Liver (tissue), 9 donors: Measurements from ENCODE around the gene OPRL1. TPM values are rescaled to one million over a fixed set of nuclear protein-coding genes. Genes with fewer than 3 reads are reported as not detected.

ENCODE experiments used
- DNase-seq: peaks from one replicate; pipeline ENCODE4 v3.0.0-alpha.2; 2017; ENCODE audit warnings: low spot score
- H3K27ac ChIP-seq, 2 donors: one replicate each; pipeline ENCODE4 v1.7.0; 2013; ENCODE audit warnings: inconsistent platforms in 2 of 2, low read length in 2 of 2, control low read depth in 1 of 2, low read depth in 1 of 2, mild to moderate bottlenecking in 1 of 2
- H3K27me3 ChIP-seq, 4 donors: one replicate each; pipeline versions ENCODE4 v1.6.1 to v1.7.0; 2013; ENCODE audit warnings: low read length in 3 of 4, inconsistent platforms in 1 of 4, mild to moderate bottlenecking in 1 of 4, moderate library complexity in 1 of 4; ENCODE audit not compliant: control insufficient read depth in 4 of 4, insufficient read depth in 4 of 4
- H3K36me3 ChIP-seq, 4 donors: one replicate each; pipeline versions ENCODE4 v1.6.1 to v1.7.0; 2013; ENCODE audit warnings: low read length in 3 of 4, mild to moderate bottlenecking in 3 of 4, low read depth in 1 of 4, moderate library complexity in 1 of 4; ENCODE audit not compliant: control insufficient read depth in 4 of 4, insufficient read depth in 3 of 4
- H3K4me1 ChIP-seq, 4 donors: one replicate each; pipeline versions ENCODE4 v1.6.1 to v1.7.0; 2013; ENCODE audit warnings: low read length in 3 of 4, mild to moderate bottlenecking in 3 of 4, moderate library complexity in 1 of 4; ENCODE audit not compliant: control insufficient read depth in 4 of 4, insufficient read depth in 4 of 4
- H3K4me3 ChIP-seq, 3 donors: one replicate each; pipeline versions ENCODE4 v1.6.1 to v1.7.0; 2013; ENCODE audit warnings: low read length in 3 of 3, control low read depth in 1 of 3, low read depth in 1 of 3, mild to moderate bottlenecking in 1 of 3
- H3K9ac ChIP-seq, 2 donors: one replicate each; pipeline ENCODE4 v1.7.0; 2013; ENCODE audit warnings: low read length in 2 of 2, mild to moderate bottlenecking in 2 of 2, moderate library complexity in 2 of 2, control low read depth in 1 of 2, low read depth in 1 of 2
- H3K9me3 ChIP-seq, 4 donors: one replicate each; pipeline versions ENCODE4 v1.6.1 to v1.7.0; 2013; ENCODE audit warnings: low read length in 3 of 4; ENCODE audit not compliant: control insufficient read depth in 4 of 4
- CTCF ChIP-seq: fragments of 150-350 bp; IDR thresholded peaks from 2 replicates; pipeline ENCODE4 v1.5.1; 2017; ENCODE audit warnings: improper control_type of control experiment, low read depth, low read length; ENCODE audit not compliant: missing input control
- EGR1 ChIP-seq, 2 donors: IDR thresholded peaks; 2 replicates each; pipeline ENCODE4 v1.6.1; 2016 to 2018; ENCODE audit warnings: antibody characterized with exemption in 2 of 2, low read depth in 2 of 2
- FOXA1 ChIP-seq: IDR thresholded peaks from 2 replicates; pipeline ENCODE4 v1.6.1; 2016; ENCODE audit warnings: antibody characterized with exemption
- FOXA2 ChIP-seq: IDR thresholded peaks from 2 replicates; pipeline ENCODE4 v1.6.1; 2016; ENCODE audit warnings: antibody characterized with exemption
- GABPA ChIP-seq, 2 donors: IDR thresholded peaks in 1 of 2; conservative IDR thresholded peaks in 1 of 2; 2 replicates each; pipeline ENCODE4 v1.6.1; 2016; ENCODE audit warnings: antibody characterized with exemption in 2 of 2, mild to moderate bottlenecking in 1 of 2, moderate library complexity in 1 of 2
- HNF4A ChIP-seq, 2 donors: conservative IDR thresholded peaks; 2 replicates each; pipeline ENCODE4 v1.6.1; 2016; ENCODE audit warnings: antibody characterized with exemption in 2 of 2, mild to moderate bottlenecking in 2 of 2
- HNF4G ChIP-seq: IDR thresholded peaks from 2 replicates; pipeline ENCODE4 v1.6.1; 2016; ENCODE audit warnings: antibody characterized with exemption
- JUND ChIP-seq, 2 donors: IDR thresholded peaks; 2 replicates each; pipeline ENCODE4 v1.6.1; 2016; ENCODE audit warnings: antibody characterized with exemption in 2 of 2
- NR2F2 ChIP-seq: IDR thresholded peaks from 2 replicates; pipeline ENCODE4 v1.6.1; 2016; ENCODE audit warnings: antibody characterized with exemption
- RAD21 ChIP-seq, 2 donors: IDR thresholded peaks; 2 replicates each; pipeline ENCODE4 v1.6.1; 2016; ENCODE audit warnings: antibody characterized with exemption in 2 of 2, mild to moderate bottlenecking in 2 of 2
- REST ChIP-seq: IDR thresholded peaks from 2 replicates; pipeline ENCODE4 v1.6.1; 2016; ENCODE audit warnings: antibody characterized with exemption, mild to moderate bottlenecking
- RXRA ChIP-seq, 2 donors: IDR thresholded peaks; 2 replicates each; pipeline ENCODE4 v1.6.1; 2017 to 2018; ENCODE audit warnings: antibody characterized with exemption in 2 of 2, mild to moderate bottlenecking in 1 of 2
- SP1 ChIP-seq: IDR thresholded peaks from 2 replicates; pipeline ENCODE4 v1.6.1; 2018; ENCODE audit warnings: antibody characterized with exemption, mild to moderate bottlenecking
- TAF1 ChIP-seq: conservative IDR thresholded peaks from 2 replicates; pipeline ENCODE4 v1.6.1; 2016; ENCODE audit warnings: antibody characterized with exemption, mild to moderate bottlenecking
- YY1 ChIP-seq: IDR thresholded peaks from 2 replicates; pipeline ENCODE4 v1.6.1; 2016; ENCODE audit warnings: antibody characterized with exemption, mild to moderate bottlenecking
- WGBS: extraction: QIAGEN DNeasy Blood & Tissue Kit; methylation state at CpG from one replicate; pipeline ENCODE4 v1.1.7; 2013; 5-methylcytosine and 5-hydroxymethylcytosine counted together
- polyA plus RNA-seq, 2 donors: library from polyadenylated mRNA; stranded (reverse) in 1 of 2; unstranded in 1 of 2; fragments of 200-250 nt in 1 of 2; fragments of >200 nt in 1 of 2; fragmentation: Nextera tagmentation in 1 of 2; extraction: Ambion mirVana in 1 of 2; gene quantifications; one replicate each; pipeline versions ENCODE4 v1.2.1 to v1.2.3, GENCODE V29; 2013 to 2015
- total RNA-seq, 2 donors: library from RNA; depleted of rRNA; stranded (reverse); fragments of >200 nt; gene quantifications; one replicate each; pipeline ENCODE4 v1.2.3, GENCODE V29; 2014
- TF ChIP-seq, protein P1 (sequence below): IDR thresholded peaks from 2 replicates; pipeline ENCODE4 v1.6.1; 2016; ENCODE audit warnings: antibody characterized with exemption
- TF ChIP-seq, protein P2 (sequence below): IDR thresholded peaks from 2 replicates; pipeline ENCODE4 v1.6.1; 2016; ENCODE audit warnings: antibody characterized with exemption
- TF ChIP-seq, protein P3 (sequence below): IDR thresholded peaks from 2 replicates; pipeline ENCODE4 v1.6.1; 2016; ENCODE audit warnings: antibody characterized with exemption
- donor health status: healthy.
- donor health status: healthy.
- donor health status: healthy.
- donor health status: healthy.
- donor health status: healthy.

The OPRL1 gene
- total and polyA plus RNA-seq, 4 donors, result 0.04 to 0.79 (median 0.35) TPM

DNA sequence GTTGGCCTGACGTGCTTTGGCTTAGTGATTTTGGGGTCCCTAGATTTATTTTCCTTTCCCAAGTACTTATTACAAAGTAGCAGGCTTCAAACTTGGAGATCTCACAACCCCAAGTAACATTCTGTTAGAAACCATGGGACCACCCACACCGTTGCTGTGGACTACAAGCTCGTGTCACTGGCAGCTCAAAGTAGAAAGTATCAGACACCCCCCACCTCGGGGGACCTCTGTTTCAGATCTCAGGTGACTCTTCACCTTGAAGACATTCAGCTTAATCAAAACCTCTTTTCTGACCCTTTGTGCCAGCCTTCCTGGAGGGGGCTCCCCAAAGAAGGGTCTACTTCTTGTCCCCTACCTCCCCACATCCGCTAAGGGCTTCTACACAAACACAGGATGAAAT is 68.7 kb downstream of the OPRL1 start:
- no peak overlapping the region for H3K4me3 ChIP-seq
- H3K27me3 ChIP-seq, result no peaks in the 10 kb centered on the region
- no peaks in the 10 kb centered on the region for H3K4me1 ChIP-seq
- no peak for DNase-seq
- no peak for TF ChIP-seq HNF4G
- TF ChIP-seq NR2F2, result no peak
- TF ChIP-seq JUND (IDR thresholded peaks at IDR 0.05), result no peak
- TF ChIP-seq REST, result no peak
- TF ChIP-seq EGR1 (IDR thresholded peaks at IDR 0.05; ENCODE audit: low read depth in 2 of 2), result no peak
- TF ChIP-seq FOXA1, result no peak
- TF ChIP-seq RXRA (IDR thresholded peaks at IDR 0.05), result no peak
- TF ChIP-seq YY1, result no peak
- TF ChIP-seq RAD21 (IDR thresholded peaks at IDR 0.05), result no peak
- no peak for TF ChIP-seq HNF4A (conservative IDR thresholded peaks at IDR 0.05)
- TF ChIP-seq, protein P1, sequence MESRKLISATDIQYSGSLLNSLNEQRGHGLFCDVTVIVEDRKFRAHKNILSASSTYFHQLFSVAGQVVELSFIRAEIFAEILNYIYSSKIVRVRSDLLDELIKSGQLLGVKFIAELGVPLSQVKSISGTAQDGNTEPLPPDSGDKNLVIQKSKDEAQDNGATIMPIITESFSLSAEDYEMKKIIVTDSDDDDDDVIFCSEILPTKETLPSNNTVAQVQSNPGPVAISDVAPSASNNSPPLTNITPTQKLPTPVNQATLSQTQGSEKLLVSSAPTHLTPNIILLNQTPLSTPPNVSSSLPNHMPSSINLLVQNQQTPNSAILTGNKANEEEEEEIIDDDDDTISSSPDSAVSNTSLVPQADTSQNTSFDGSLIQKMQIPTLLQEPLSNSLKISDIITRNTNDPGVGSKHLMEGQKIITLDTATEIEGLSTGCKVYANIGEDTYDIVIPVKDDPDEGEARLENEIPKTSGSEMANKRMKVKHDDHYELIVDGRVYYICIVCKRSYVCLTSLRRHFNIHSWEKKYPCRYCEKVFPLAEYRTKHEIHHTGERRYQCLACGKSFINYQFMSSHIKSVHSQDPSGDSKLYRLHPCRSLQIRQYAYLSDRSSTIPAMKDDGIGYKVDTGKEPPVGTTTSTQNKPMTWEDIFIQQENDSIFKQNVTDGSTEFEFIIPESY, result no peak
- TF ChIP-seq TAF1, result no peak
- no peak for TF ChIP-seq GABPA (IDR thresholded peaks at IDR 0.05 in 1 of 2, conservative IDR thresholded peaks at IDR 0.05 in 1 of 2)
- TF ChIP-seq SP1, result no peak
- no peak for TF ChIP-seq FOXA2
- TF ChIP-seq CTCF, result no peak
- TF ChIP-seq, protein P2, sequence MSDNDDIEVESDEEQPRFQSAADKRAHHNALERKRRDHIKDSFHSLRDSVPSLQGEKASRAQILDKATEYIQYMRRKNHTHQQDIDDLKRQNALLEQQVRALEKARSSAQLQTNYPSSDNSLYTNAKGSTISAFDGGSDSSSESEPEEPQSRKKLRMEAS, result no peak
- TF ChIP-seq, protein P3, sequence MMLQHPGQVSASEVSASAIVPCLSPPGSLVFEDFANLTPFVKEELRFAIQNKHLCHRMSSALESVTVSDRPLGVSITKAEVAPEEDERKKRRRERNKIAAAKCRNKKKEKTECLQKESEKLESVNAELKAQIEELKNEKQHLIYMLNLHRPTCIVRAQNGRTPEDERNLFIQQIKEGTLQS, result no peak
- H3K27ac ChIP-seq, result no peak overlapping the region
- WGBS, result 82% methylated on average over 5 of the region's 5 CpGs
- peaks cover 0 to 5% (median 4%) of the 10 kb centered on the region in 4 donors for H3K9me3 ChIP-seq
- H3K9ac ChIP-seq, result no peak overlapping the region
- H3K36me3 ChIP-seq, result no peaks in the 10 kb centered on the region
